Measurements from ENCODE around the gene SOX2.

Gene SOX2

DNA sequence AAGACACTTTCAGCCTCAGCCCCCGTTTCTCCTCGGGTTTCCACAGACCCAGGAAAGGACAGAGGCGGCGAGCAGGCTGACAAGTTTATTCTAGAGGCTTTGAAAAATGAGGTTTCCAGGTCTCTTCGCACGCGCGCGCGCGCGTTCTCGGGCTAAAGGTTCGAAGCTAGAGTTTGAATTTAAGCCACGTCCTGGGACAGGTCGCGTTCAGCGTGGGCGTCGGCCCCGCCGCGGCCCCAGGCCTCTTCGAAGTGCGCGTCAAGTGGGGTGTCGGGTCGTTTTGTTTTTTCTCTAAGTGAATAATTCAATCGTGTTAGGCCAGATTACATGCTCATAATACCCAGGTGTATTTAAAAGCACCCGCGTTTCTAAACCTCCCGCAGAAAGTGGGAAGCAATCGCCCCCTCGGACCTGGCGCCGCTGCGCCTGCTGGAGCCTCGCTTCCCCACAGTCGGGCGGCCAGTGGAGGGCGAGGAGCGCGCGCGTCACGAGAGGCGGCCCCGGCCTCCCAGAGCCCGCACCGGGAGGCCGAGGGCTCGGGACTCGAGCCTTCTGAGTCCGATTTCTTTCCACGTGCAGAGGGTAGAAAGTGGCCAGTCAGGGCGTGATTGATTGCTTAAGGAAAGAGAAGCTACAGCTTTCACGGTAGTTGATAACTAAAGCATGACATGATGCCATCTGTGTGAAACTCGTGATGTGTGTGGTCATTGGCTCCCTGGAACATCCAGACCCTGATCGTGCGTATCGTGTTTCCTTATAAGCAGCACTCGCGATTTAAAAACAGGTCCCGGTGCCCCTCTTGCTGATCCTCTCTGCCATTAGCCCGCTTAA lies 15.8 kb upstream of the SOX2 start:
- Histone ChIP-seq H3K9me3 (no peaks in the 10 kb centered on the region), H3K27ac (no peak overlapping the region), H3K4me1 (peaks cover 0 to 22% (median 19%) of the 10 kb centered on the region in 4 donors), H3K36me3 (no peaks in the 10 kb centered on the region), H3K27me3 (peaks cover 0 to 61% of the 10 kb centered on the region in 2 donors), H3K4me3 (peak overlapping the region; percentile 38 to 52)
- no peak for TF ChIP-seq CTCF (IDR thresholded peaks at IDR 0.05)
- DNase-seq, result no peak
- intact Hi-C loops (cut with DNase I; ENCODE audit: low total_unique reads), result no loop called here

GRCh38 chr3:181696626-181697230 lies 15.0 kb upstream of the SOX2 start:
- H3K36me3 ChIP-seq, result no peaks in the 10 kb centered on the region
- no peak overlapping the region for H3K27ac ChIP-seq
- no peak overlapping the region for H3K4me3 ChIP-seq
- no peaks in the 10 kb centered on the region for H3K9me3 ChIP-seq
- peaks cover 0 to 70% of the 10 kb centered on the region in 2 donors for H3K27me3 ChIP-seq
- peaks cover 0 to 22% (median 20%) of the 10 kb centered on the region in 4 donors for H3K4me1 ChIP-seq
- no peak for TF ChIP-seq CTCF (IDR thresholded peaks at IDR 0.05)
- no peak for DNase-seq
- intact Hi-C loops (cut with DNase I; ENCODE audit: low total_unique reads), result no loop called here

GRCh38 chr3:181698263-181698954 lies 13.3 kb upstream of the SOX2 start:
- H3K27ac ChIP-seq, result no peak overlapping the region
- H3K36me3 ChIP-seq, result no peaks in the 10 kb centered on the region
- no peak overlapping the region for H3K4me3 ChIP-seq
- peaks cover 0 to 86% of the 10 kb centered on the region in 2 donors for H3K27me3 ChIP-seq
- no peak for DNase-seq
- TF ChIP-seq CTCF (IDR thresholded peaks at IDR 0.05), result no peak
- H3K4me1 ChIP-seq, result peaks cover 0 to 22% (median 20%) of the 10 kb centered on the region in 4 donors
- no peaks in the 10 kb centered on the region for H3K9me3 ChIP-seq
- intact Hi-C loops (cut with DNase I; ENCODE audit: low total_unique reads), result no loop called here

DNA sequence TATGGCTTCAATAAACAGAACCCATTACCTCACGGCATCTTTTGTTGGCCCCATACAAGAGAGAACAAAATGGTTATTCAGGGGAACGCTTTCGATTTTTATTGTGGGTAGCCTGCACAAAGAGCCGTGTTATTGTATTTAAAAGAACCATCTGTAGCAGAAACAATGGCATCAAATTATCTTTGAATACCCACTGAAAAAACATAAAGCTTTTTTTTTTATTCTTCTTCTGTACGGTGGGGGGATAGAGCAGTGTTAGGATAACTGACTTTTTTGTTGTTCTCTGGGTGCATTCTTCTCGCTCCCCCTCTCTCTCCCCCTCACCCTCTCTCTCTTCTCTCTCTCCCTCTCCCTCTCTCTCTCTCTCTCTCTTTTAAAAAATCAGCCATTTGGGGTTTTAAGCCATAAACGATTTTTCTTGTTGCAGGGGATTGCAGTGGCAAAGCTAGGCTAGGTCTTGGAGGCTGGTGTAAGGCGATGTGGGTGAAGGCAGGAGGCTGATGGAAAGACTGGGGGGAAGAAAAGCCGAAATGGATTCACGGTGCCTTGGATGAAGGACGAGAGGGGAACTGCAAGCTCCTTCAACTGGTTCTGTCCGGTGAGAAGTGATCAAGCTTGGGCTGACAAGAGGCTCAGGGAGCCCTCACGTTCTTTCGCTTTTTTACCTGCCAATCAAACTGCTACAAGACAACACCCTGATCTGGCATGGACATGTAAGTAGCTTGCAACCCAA lies 12.4 kb upstream of the SOX2 start:
- no peak for DNase-seq
- H3K4me3 ChIP-seq, result no peak overlapping the region
- no peak for TF ChIP-seq CTCF (IDR thresholded peaks at IDR 0.05)
- peaks cover 5 to 96% of the 10 kb centered on the region in 2 donors for H3K27me3 ChIP-seq
- H3K27ac ChIP-seq, result no peak overlapping the region
- peaks cover 0 to 26% (median 22%) of the 10 kb centered on the region in 4 donors for H3K4me1 ChIP-seq
- intact Hi-C loops (cut with DNase I; ENCODE audit: low total_unique reads), result no loop called here
- H3K36me3 ChIP-seq, result no peaks in the 10 kb centered on the region
- no peaks in the 10 kb centered on the region for H3K9me3 ChIP-seq

All from tibial artery (tissue), 4 donors.